Kidney capillary endothelial cell (primary cell): ENCODE measurements around the gene RHOBTB1.
"Not testable (repeated sequence)": the region's sequence is repeated elsewhere in the genome, so short reads cannot be mapped to it uniquely, and the experiment has no call there.

Experiments
- DNase-seq: peaks from one replicate; pipeline ENCODE4 v3.0.0-alpha.2; 2018; ENCODE audit warnings: low spot score

RHOBTB1 gene

GRCh38 chr10:60906825-60907224 lies 37.2 kb downstream of the RHOBTB1 start:
- DNase-seq = not testable (repeated sequence)

- DNase-seq = no peak
Measured at GRCh38 chr10:60906411-60906810, 37.6 kb downstream of the RHOBTB1 start.

DNA sequence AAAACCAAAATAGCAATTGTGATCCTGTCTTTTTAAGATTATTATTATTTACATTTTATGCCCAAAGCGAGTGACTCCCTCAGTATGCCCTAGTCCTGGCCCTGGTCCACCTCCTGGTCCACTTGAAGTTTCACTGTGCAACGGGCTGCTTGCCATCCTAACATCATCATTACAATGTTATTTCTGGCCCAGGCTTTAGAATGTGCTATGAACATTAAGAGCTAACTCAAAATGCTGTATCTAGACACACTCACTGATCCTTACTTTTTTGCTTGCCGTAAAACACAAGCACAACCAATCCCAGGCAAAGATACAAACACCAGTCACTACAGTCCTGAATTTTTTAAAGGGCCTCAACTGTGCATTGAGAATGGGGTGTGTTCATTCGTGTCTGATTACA lies 38.4 kb downstream of the RHOBTB1 start:
- DNase-seq = no peak

DNA sequence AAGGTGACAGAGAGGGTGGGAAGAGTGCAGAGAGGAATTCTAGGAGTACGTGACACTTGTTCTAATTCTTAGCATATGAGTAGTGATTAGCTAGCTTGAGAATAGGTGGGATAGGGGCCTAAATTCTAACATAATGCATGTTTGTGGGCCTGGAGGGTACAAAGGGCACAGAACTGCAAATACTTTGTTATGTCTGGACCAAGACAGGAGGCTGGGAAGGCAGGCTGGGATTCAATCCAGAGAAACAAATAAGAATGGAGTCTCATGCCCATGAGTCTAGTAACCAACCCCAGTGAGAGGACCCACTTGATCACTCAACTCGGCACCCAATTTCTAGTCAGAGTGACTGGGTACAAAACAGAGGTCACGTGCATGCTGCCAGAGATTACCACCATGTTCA lies 40.9 kb downstream of the RHOBTB1 start:
- no peak for DNase-seq

DNA sequence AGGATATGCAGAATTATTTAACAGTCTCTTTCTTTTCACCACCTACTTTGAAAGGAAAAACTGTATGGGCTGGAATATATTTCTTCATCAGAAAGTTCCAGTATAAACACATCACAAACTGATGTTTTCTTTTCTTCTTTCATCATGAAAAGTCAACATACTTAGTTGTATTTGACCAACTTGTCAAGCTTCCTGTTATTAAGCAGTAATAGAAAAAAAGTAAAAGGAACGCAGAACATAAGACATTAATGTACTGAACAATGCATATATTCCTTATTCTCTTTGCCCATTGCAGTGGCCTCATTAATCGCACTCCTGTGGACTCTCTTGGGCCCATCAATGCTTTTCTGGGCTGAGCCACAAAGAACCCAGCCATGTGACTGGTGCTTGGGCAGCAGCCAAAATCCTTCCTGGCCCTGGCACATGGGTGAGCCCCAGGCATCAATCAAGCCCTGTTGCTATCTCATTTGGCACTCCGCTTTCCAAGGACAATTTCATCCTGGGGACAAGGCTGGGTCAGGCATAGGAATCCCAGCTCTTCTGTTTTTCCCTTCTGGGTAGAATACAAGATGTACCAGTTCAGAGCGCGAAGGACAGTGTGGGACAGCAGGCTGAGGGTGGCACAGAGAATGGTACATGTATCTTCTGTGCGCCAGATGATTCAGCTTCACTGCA lies 42.3 kb downstream of the RHOBTB1 start:
- no peak for DNase-seq

DNA sequence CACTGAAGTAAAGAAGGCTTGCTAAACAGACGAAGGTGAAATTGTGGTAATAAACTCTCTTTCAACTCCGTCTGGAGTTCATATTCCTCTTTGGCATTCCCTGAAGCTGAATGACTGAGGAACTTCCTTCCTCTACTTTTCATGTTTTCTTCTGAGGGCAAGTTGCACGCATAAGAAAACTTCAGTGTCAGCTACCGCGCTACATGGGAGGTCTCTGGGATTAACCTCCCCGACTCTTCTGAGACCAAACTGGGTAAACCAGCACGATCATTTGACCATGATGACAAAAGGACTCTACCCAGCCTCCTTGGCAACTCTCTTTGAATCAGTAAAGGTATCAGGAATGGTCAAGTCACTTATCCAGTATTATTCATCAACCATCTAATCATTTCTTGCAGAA lies 44.7 kb downstream of the RHOBTB1 start:
- DNase-seq = no peak

- no peak for DNase-seq
Measured at GRCh38 chr10:60898321-60898720, 45.7 kb downstream of the RHOBTB1 start.

- DNase-seq = no peak
Measured at GRCh38 chr10:60896810-60897209, 47.2 kb downstream of the RHOBTB1 start.

- no peak for DNase-seq
Measured at GRCh38 chr10:60896033-60896432, 48.0 kb downstream of the RHOBTB1 start.

DNA sequence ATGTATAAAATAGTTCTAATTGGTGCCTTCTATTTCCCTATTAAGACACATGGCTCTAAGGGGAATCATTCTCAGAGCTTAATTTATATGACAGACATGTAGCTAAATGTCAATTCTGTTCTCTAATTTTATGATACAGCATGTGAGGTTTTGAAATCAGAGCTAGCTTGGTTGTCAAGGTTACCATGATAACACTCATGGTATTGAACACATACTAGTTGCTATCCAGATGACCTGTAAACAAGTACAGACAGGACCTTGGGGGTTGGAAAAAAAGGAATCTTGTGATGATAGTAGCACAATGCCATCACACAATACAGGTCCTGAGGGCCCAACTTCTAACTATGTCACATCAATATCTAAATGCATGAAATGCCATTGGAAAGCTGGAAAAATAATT lies 49.2 kb downstream of the RHOBTB1 start:
- no peak for DNase-seq

DNA sequence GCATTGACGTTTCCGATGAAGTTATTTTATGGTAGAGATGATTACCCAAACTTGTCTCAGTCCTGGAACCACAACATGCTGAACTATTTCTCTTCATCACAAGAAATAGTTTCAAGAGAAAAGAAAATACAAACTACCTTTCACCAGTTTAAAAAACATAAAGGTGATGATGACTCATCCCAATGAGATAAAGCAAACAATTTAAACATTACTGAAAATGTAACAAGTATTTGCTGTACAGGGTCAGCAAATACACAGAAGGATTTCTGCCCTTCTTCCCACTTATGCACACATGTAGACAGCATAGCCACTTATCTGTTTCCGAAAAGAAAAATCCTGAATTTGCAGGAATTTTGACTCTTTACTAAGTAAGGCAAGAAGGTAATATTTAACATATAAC lies 50.8 kb downstream of the RHOBTB1 start:
- no peak for DNase-seq

DNA sequence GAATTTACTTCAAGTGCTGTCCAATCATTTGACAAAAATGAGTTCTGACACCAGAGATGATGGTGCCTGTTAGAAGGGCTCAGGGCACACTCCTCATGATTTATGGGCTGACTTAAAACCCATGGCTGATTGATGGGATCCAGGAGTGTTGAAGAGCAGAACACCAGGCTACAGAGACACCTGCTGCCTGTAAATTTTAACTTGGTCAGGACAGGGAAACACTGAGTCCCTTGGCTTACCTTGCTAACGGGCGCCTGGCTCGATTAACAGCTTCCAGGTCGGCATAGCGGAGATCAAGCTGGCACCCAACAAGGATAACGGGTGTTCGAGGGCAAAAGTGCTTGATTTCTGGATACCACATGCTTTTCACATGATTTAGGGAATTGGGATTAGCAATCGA lies 51.4 kb downstream of the RHOBTB1 start:
- no peak for DNase-seq

GRCh38 chr10:60890811-60891210 lies 53.2 kb downstream of the RHOBTB1 start:
- no peak for DNase-seq

GRCh38 chr10:60883187-60883586 lies 60.8 kb downstream of the RHOBTB1 start:
- peak; percentile 12 for DNase-seq

GRCh38 chr10:60878224-60878623 lies 65.8 kb downstream of the RHOBTB1 start:
- no peak for DNase-seq

- no peak for DNase-seq
Measured at GRCh38 chr10:60877777-60878120, 66.2 kb downstream of the RHOBTB1 start.

- no peak for DNase-seq
Measured at GRCh38 chr10:60877061-60877776, 66.8 kb downstream of the RHOBTB1 start.

DNA sequence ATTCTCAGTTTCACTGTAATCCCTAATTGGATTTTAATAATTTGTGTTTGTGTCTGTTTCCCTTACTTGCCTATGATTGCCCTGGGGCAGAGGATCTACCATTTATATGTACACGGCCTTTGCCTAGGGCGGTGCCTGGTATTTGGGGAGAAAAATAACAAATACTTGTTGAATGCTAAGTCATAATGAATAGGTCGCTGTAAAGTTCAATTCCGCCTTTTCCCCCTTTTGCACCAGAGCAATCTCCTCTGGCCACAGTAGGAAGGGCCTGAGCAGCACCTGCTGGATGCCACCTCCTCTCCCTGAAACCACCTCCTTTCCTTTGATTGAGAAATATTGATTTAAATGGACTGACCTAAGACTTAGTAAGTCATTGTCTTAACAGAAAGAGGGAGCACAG lies 70.2 kb downstream of the RHOBTB1 start:
- no peak for DNase-seq

- DNase-seq = no peak
Measured at GRCh38 chr10:60872451-60872850, 71.5 kb downstream of the RHOBTB1 start.

GRCh38 chr10:60871215-60871614 lies 72.8 kb downstream of the RHOBTB1 start:
- no peak for DNase-seq

- DNase-seq = no peak
Measured at GRCh38 chr10:60870803-60871202, 73.2 kb downstream of the RHOBTB1 start.

GRCh38 chr10:60870416-60870728 lies 73.6 kb downstream of the RHOBTB1 start:
- no peak for DNase-seq

- no peak for DNase-seq
Measured at GRCh38 chr10:60869652-60870415, 74.2 kb downstream of the RHOBTB1 start.
